Ovary (tissue), 9 donors: Measurements from ENCODE around the gene PODXL2. TPM values are rescaled to one million over a fixed set of nuclear protein-coding genes. Genes with fewer than 3 reads are reported as not detected.

ENCODE experiments used
- DNase-seq, 5 donors: peaks; one replicate each; pipeline ENCODE4 v3.0.0-alpha.2; 2019 to 2020
- H3K27ac ChIP-seq, 2 donors: fragments of 200-600 bp; one replicate each; pipeline versions ENCODE4 v1.5.1 to v1.8.0; 2019 to 2022
- H3K27me3 ChIP-seq: fragments of 200-600 bp; one replicate; pipeline ENCODE4 v1.8.0; 2022
- H3K36me3 ChIP-seq: fragments of 200-600 bp; sonication (generic); one replicate; pipeline ENCODE4 v1.5.1; 2019
- H3K4me1 ChIP-seq: one replicate; pipeline ENCODE4 v1.8.1; 2013; ENCODE audit warnings: mild to moderate bottlenecking, moderate library complexity; ENCODE audit not compliant: insufficient read depth
- H3K4me3 ChIP-seq: fragments of 200-600 bp; sonication (generic); one replicate; pipeline ENCODE4 v1.5.1; 2017
- H3K9me3 ChIP-seq, 2 donors: fragments of 200-600 bp in 1 of 2; sonication (generic) in 1 of 2; one replicate each; pipeline versions ENCODE4 v1.5.1 to v1.8.1; 2013 to 2019; ENCODE audit warnings: mild to moderate bottlenecking in 1 of 2, moderate library complexity in 1 of 2
- EP300 ChIP-seq: sonication (generic); formaldehyde crosslinking; IDR thresholded peaks from one replicate; pipeline ENCODE4 v1.6.1; 2017; ENCODE audit warnings: antibody characterized with exemption
- POLR2A ChIP-seq: fragments of 450-650 bp; IDR thresholded peaks from one replicate; pipeline ENCODE4 v1.6.1; 2017; ENCODE audit warnings: antibody characterized with exemption, mild to moderate bottlenecking, moderate library complexity
- WGBS, 3 donors: extraction: QIAGEN DNeasy Blood & Tissue Kit in 1 of 3; methylation state at CpG; one replicate each; pipeline versions ENCODE4 v1.1.5 to v1.1.7; 2013 to 2017; 5-methylcytosine and 5-hydroxymethylcytosine counted together
- intact Hi-C, 4 donors: fragments of 100-400 bp; cut with DNase I; formaldehyde crosslinking; loops; one replicate each; pipeline versions ENCODE4 v1.11.0 to v1.15.1; 2022 to 2023
- polyA plus RNA-seq, 2 donors: library from polyadenylated mRNA; stranded (reverse); fragments of 200-250 nt in 1 of 2; fragments of 350-450 nt in 1 of 2; fragmentation: Illumina TruSeq in 1 of 2; extraction: RNeasy Lipid Tissue Mini Kit (QIAGEN cat#74804) in 1 of 2; gene quantifications; one replicate each; pipeline ENCODE4 v1.2.3, GENCODE V29; 2013 to 2014
- total RNA-seq, 7 donors: library from RNA; depleted of rRNA in 2 of 7; stranded (reverse); fragments of >200 nt in 2 of 7; fragmentation: NEBNext Ultra II Directional in 3 of 7; extraction: Animal tissue kit (Norgen Biotek cat#: 25700) in 3 of 7; gene quantifications; one replicate each; pipeline versions ENCODE4 v1.1.0 to v1.2.4, GENCODE V29; 2016 to 2023
- TF ChIP-seq, protein P1 (sequence below), 3 donors: fragments of 450-650 bp in 2 of 3; fragments of 200-600 bp in 1 of 3; IDR thresholded peaks; one replicate each; pipeline versions ENCODE4 v1.5.1 to v1.8.0; 2016 to 2022; ENCODE audit warnings: antibody characterized with exemption in 3 of 3, mild to moderate bottlenecking in 1 of 3
- donor health status: DM: no; HTN: no; CAD: no; lungs with moderate emphysema.
- donor health status: DM: no; HTN: no; CAD: no.
- donor health status: Bipolar disorder and iron deficiency.
- donor health status: DM: yes; HTN: yes; CAD: no.
- donor health status: DM: no; HTN: no; CAD: no.
- donor health status: DM: yes; HTN: yes; CAD: no.

The PODXL2 gene
- total and polyA plus RNA-seq, 9 donors = 5.3 to 14.3 (median 8.9) TPM

DNA sequence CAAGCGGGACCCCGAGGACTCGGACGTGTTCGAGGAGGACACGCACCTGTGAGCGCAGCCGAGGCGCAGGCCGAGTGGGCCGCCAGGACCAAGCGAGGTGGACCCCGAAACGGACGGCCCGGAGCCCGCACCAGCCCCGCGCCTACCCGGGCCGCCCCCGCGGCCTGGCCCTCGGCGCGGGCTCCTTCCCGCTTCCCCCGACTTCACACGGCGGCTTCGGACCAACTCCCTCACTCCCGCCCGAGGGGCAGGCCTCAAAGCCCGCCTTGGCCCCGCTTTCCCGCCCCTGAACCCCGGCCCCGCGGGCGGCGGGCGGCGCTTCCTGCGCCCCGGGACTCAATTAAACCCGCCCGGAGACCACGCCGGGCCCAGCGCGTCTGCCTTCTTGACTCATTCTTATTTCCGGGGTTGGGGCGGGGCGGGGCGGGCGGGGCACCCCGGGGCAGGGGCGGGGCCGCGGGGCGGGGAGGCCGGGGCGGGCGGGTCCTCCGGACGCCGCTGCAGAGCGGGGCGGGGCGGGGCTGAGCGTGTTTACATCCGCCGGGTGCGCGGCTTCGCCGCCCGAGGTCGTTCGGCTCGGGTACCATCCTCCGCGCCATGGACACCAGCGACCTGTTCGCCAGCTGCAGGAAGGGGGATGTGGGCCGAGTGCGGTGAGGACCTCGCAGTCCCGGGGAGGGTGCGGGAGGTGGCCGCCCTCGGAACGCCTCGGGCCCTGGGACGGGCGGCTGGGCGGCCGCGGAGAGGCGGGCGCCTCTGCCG, 43.6 kb downstream of the PODXL2 start, which contains the start of gene ABTB1:
TSS of gene ABTB1 (plus strand) at position 524 of the 762 bp plus-strand sequence. CDS start at position 598, 74 bp downstream.
- Histone ChIP-seq H3K27me3 (no peaks in the 10 kb centered on the region), H3K4me3 (peak within 1 kb of the TSS; percentile 81), H3K36me3 (no peaks in the 10 kb centered on the region), H3K9me3 (no peaks in the 10 kb centered on the region), H3K27ac (peak within 1 kb of the TSS; percentile 81 to 89), H3K4me1 (peaks cover 7% of the 10 kb centered on the region)
- peak; percentile 81 to 90 (median 87) for DNase-seq
- TF ChIP-seq POLR2A (peak; percentile 79), EP300 (no peak)
- TF ChIP-seq, protein P1, sequence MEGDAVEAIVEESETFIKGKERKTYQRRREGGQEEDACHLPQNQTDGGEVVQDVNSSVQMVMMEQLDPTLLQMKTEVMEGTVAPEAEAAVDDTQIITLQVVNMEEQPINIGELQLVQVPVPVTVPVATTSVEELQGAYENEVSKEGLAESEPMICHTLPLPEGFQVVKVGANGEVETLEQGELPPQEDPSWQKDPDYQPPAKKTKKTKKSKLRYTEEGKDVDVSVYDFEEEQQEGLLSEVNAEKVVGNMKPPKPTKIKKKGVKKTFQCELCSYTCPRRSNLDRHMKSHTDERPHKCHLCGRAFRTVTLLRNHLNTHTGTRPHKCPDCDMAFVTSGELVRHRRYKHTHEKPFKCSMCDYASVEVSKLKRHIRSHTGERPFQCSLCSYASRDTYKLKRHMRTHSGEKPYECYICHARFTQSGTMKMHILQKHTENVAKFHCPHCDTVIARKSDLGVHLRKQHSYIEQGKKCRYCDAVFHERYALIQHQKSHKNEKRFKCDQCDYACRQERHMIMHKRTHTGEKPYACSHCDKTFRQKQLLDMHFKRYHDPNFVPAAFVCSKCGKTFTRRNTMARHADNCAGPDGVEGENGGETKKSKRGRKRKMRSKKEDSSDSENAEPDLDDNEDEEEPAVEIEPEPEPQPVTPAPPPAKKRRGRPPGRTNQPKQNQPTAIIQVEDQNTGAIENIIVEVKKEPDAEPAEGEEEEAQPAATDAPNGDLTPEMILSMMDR (IDR thresholded peaks at IDR 0.05) = no peak
- intact Hi-C loops = loop anchor here in 1 of 4 donors (10.0 kb wide), 1 partner anchor 78 kb away; the partner anchor contains the start of genes MCM2 and TPRA1
- WGBS, 3 donors = 0 to 1% (median 1%) methylated on average over 49 to 102 of the region's 102 CpGs

DNA sequence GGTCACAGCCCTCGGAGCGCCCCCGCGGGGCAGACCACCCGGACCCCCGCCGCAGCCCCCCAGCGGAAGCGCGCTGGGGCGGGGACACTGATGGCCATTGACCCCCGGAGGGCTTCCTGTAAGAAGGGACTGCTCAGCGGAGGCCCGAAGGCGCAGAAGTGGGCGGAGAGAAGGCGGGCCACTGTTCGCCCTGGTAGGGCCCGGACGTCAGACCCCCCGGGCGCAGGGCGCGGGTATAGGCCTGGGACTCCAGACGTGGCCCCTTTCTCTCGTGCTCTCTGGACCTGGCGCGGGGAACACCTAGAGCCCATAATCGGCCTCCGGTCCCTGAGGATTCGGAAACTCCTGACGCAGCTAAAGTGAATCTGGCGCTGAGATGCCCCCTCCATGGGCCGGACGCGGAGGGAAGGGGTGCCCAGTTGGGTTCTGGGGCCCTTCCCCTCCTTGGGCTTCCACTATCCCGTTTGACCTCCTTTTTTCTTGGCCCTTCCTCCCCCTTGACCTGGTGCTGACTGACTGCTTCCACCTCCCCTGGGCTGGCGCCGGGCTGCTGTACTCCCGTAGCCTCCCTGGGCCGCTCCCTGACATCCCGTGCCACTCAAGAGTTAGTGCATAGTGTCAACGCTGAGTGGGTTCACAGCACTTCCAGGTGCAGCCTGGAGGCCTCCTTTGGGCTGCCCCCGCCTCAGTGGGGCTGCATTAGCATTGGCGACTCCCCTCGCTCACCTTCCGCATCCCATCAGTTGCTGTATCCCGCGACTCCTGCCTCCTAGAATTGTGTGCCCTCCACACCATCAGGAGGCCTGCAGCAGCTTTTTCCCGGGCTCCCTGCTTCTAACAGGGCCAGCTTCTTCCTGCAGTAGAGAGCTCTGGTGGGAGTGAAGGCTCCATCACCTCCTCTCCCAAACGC, 44.5 kb downstream of the PODXL2 start:
- H3K4me1 ChIP-seq = peaks cover 7% of the 10 kb centered on the region
- H3K4me3 ChIP-seq = peak overlapping the region; percentile 81
- 16 to 21% (median 18%) methylated on average over 38 to 51 of the region's 51 CpGs for WGBS, 3 donors
- H3K27ac ChIP-seq = peak overlapping the region; percentile 81 to 83
- no peaks in the 10 kb centered on the region for H3K27me3 ChIP-seq
- intact Hi-C loops = loop anchor here in 1 of 4 donors (10.0 kb wide), 1 partner anchor 79 kb away; the partner anchor contains the start of genes MCM2 and TPRA1
- no peaks in the 10 kb centered on the region for H3K36me3 ChIP-seq
- H3K9me3 ChIP-seq = no peaks in the 10 kb centered on the region
- DNase-seq = peak; percentile 48 to 72 (median 65)
- TF ChIP-seq, protein P1 (IDR thresholded peaks at IDR 0.05) = no peak
- TF ChIP-seq EP300 (no peak), POLR2A (no peak)

DNA sequence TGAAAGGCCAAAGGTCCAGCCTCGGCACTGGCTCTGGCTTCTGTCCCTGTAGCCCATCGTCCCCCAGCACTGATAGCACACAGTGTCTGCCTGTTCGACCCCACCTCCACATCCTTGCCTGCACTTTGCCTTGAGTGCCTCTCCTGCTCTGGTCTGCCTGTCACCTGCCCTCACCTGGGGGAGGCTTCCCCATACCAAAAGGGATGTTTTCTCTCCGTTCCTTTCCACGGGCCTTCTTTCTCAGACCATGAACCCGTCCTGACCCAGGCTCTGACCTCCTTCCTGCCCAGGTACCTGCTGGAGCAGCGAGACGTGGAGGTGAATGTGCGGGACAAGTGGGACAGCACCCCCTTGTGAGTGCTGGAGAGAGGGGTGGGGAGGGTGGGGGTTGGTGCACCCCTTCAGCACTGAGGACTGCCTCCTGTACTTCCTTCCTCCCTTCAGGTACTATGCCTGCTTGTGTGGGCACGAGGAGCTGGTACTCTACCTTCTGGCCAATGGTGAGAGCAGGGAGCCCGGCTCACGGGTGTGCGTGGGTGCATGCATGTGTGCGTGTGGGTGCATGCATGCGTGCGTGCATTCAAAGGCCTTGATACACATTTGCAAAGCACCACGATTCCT, 45.2 kb downstream of the PODXL2 start:
- peak in 3 of 5 donors; percentile 5 to 34 (median 25) for DNase-seq
- Histone ChIP-seq H3K27ac (peak overlapping the region in 1 of 2 donors; percentile 81), H3K4me3 (peak overlapping the region; percentile 81), H3K4me1 (peaks cover 7% of the 10 kb centered on the region), H3K36me3 (no peaks in the 10 kb centered on the region), H3K27me3 (no peaks in the 10 kb centered on the region), H3K9me3 (no peaks in the 10 kb centered on the region)
- TF ChIP-seq POLR2A (no peak), EP300 (no peak)
- TF ChIP-seq, protein P1 (IDR thresholded peaks at IDR 0.05) = no peak
- intact Hi-C loops = loop anchor here in 1 of 4 donors (10.0 kb wide), 1 partner anchor 79 kb away; the partner anchor contains the start of genes MCM2 and TPRA1
- 78 to 82% (median 80%) methylated on average over 17 of the region's 17 CpGs for WGBS, 3 donors
